HG03196 (cell line): Measurements from ENCODE around the gene DDA1.

Experiments used
- ATAC-seq: cut with Tn5 transposase; IDR thresholded peaks from one replicate; pipeline ENCODE4 v1.9.1; 2021; ENCODE audit not compliant: unreplicated experiment

DDA1 gene

GRCh38 chr19:17311455-17312188, 2.3 kb downstream of the DDA1 start:
- no peak for ATAC-seq

GRCh38 chr19:17312189-17313113, 3.1 kb downstream of the DDA1 start:
- no peak for ATAC-seq

- no peak for ATAC-seq
Measured at GRCh38 chr19:17314007-17314593, 4.7 kb downstream of the DDA1 start.

GRCh38 chr19:17318966-17319365, 9.6 kb downstream of the DDA1 start:
- no peak for ATAC-seq

GRCh38 chr19:17319473-17320238, 10.3 kb downstream of the DDA1 start:
- ATAC-seq = no peak

GRCh38 chr19:17320435-17320834, 11.1 kb downstream of the DDA1 start:
- ATAC-seq = no peak

GRCh38 chr19:17321655-17322489, 12.5 kb downstream of the DDA1 start:
- no peak for ATAC-seq

GRCh38 chr19:17322854-17323253, 13.5 kb downstream of the DDA1 start:
- no peak for ATAC-seq

GRCh38 chr19:17323300-17323963, 14.1 kb downstream of the DDA1 start:
- ATAC-seq = no peak

- ATAC-seq = no peak
Measured at GRCh38 chr19:17323964-17324332, 14.6 kb downstream of the DDA1 start.

GRCh38 chr19:17324357-17325114, 15.2 kb downstream of the DDA1 start:
- no peak for ATAC-seq

- no peak for ATAC-seq
Measured at GRCh38 chr19:17325133-17325532, 15.8 kb downstream of the DDA1 start.

- ATAC-seq = no peak
Measured at GRCh38 chr19:17325881-17326594, 16.7 kb downstream of the DDA1 start.

GRCh38 chr19:17326595-17326966, 17.2 kb downstream of the DDA1 start:
- no peak for ATAC-seq

GRCh38 chr19:17327068-17327653, 17.8 kb downstream of the DDA1 start:
- ATAC-seq = no peak

GRCh38 chr19:17327654-17328516, 18.5 kb downstream of the DDA1 start:
- ATAC-seq = no peak
